HL-60 (cell line): ENCODE results near the gene MTFR2.

Experiments used
- DNase-seq, 2 experiments: peaks; one replicate each; pipeline ENCODE4 v3.0.0-alpha.2; 2010 to 2020; ENCODE audit warnings: low read depth in 1 of 2, low spot score in 1 of 2
- H3K27ac ChIP-seq: fragments of 250-450 bp; sonication (Bioruptor Pico); replicated peaks from 2 replicates; pipeline ENCODE4 v1.5.1; 2020; ENCODE audit warnings: mild to moderate bottlenecking, moderate library complexity
- H3K27me3 ChIP-seq: fragments of 250-450 bp; sonication (Bioruptor Pico); 2 replicates; pipeline ENCODE4 v1.5.1; 2021; ENCODE audit warnings: mild to moderate bottlenecking, moderate library complexity; ENCODE audit not compliant: insufficient read depth, poor library complexity, severe bottlenecking
- H3K4me3 ChIP-seq: replicated peaks from 2 replicates; pipeline ENCODE4 v1.5.1; 2011; ENCODE audit warnings: mild to moderate bottlenecking, control low read depth, low read length; ENCODE audit not compliant: insufficient read depth
- CTCF ChIP-seq: IDR thresholded peaks from one replicate; pipeline ENCODE4 v1.5.1; 2011; ENCODE audit warnings: low read length, control low read depth, inconsistent platforms; ENCODE audit not compliant: insufficient read depth
- GABPA ChIP-seq: IDR thresholded peaks from 2 replicates; pipeline ENCODE4 v1.6.1; 2012; ENCODE audit warnings: low read depth
- POLR2AphosphoS5 ChIP-seq: IDR thresholded peaks from 2 replicates; pipeline ENCODE4 v1.6.1; 2012; ENCODE audit warnings: low read depth
- REST ChIP-seq: IDR thresholded peaks from 2 replicates; pipeline ENCODE4 v1.6.1; 2012; ENCODE audit warnings: low read depth; ENCODE audit not compliant: insufficient replicate concordance
- SPI1 ChIP-seq: IDR thresholded peaks from 2 replicates; pipeline ENCODE4 v1.6.1; 2012; ENCODE audit warnings: low read depth, mild to moderate bottlenecking, borderline replicate concordance

Gene MTFR2

GRCh38 chr6:136181861-136182260 lies 68.2 kb downstream of the MTFR2 start:
- no peak overlapping the region for H3K4me3 ChIP-seq
- peaks cover 4% of the 10 kb centered on the region for H3K27me3 ChIP-seq
- DNase-seq: no peak
- H3K27ac ChIP-seq: no peak overlapping the region
- TF ChIP-seq REST: no peak
- no peak for TF ChIP-seq CTCF
- no peak for TF ChIP-seq POLR2AphosphoS5
- no peak for TF ChIP-seq SPI1
- TF ChIP-seq GABPA: no peak

- no peak for DNase-seq
- Histone ChIP-seq H3K27me3 (peaks cover 4% of the 10 kb centered on the region), H3K27ac (no peak overlapping the region), H3K4me3 (no peak overlapping the region)
- TF ChIP-seq REST: no peak
- no peak for TF ChIP-seq GABPA
- no peak for TF ChIP-seq SPI1
- TF ChIP-seq CTCF: no peak
- TF ChIP-seq POLR2AphosphoS5: no peak
These were observed 68.6 kb downstream of the MTFR2 start for GRCh38 chr6:136181512-136181833.
